Adrenal gland (tissue), 5 donors: ENCODE data around the gene TBC1D22A.

Experiments used
- POLR2A ChIP-seq, 2 donors: fragments of 450-650 bp; IDR thresholded peaks; one replicate each; pipeline ENCODE4 v1.6.1; 2017; ENCODE audit warnings: antibody characterized with exemption in 2 of 2, mild to moderate bottlenecking in 2 of 2, moderate library complexity in 1 of 2
- TF ChIP-seq, protein P1 (sequence below), 6 experiments: fragments of 450-650 bp in 4 of 6; fragments of 200-600 bp in 2 of 6; sonication (generic) in 1 of 6; IDR thresholded peaks; 1 replicate in 5 of 6; 2 replicates in 1 of 6; pipeline versions ENCODE4 v1.5.1 to v1.8.0; 2016 to 2021; ENCODE audit warnings: antibody characterized with exemption in 6 of 6, mild to moderate bottlenecking in 2 of 6, moderate library complexity in 1 of 6
- donor health status: DM: no; HTN: no; CAD: no.

DNA sequence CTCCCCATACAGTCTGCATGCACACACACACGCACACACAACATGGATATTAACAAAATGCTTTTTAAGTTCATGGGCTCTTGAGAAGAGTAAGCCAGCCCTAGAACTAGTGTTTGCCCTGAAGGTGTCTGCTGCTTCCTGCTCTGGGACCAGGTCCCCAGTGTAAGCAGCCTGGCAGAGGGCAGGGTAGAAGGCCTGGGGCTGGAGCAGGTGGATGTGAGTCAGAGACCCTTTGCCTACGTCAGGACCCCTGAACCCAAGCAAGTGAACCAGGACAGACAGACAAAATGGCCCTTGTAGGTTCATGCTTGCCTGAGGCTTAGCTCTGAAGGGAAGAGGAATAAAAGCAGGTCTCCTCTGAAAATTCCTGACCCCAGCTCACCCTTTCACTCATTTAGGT, 357.9 kb downstream of the TBC1D22A start:
- TF ChIP-seq POLR2A (IDR thresholded peaks at IDR 0.05) = no peak
- TF ChIP-seq, protein P1, sequence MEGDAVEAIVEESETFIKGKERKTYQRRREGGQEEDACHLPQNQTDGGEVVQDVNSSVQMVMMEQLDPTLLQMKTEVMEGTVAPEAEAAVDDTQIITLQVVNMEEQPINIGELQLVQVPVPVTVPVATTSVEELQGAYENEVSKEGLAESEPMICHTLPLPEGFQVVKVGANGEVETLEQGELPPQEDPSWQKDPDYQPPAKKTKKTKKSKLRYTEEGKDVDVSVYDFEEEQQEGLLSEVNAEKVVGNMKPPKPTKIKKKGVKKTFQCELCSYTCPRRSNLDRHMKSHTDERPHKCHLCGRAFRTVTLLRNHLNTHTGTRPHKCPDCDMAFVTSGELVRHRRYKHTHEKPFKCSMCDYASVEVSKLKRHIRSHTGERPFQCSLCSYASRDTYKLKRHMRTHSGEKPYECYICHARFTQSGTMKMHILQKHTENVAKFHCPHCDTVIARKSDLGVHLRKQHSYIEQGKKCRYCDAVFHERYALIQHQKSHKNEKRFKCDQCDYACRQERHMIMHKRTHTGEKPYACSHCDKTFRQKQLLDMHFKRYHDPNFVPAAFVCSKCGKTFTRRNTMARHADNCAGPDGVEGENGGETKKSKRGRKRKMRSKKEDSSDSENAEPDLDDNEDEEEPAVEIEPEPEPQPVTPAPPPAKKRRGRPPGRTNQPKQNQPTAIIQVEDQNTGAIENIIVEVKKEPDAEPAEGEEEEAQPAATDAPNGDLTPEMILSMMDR (IDR thresholded peaks at IDR 0.05) = no peak
